NCI-H748 (cell line): ENCODE data around the gene FANCE.
A peak's percentile ranks its signal among the peaks of the same experiment; 100 is the strongest.
"Not testable (repeated sequence)": the region's sequence is repeated elsewhere in the genome, so short reads cannot be mapped to it uniquely, and the experiment has no call there.

Experiments
- DNase-seq: peaks from one replicate; lab custom pipeline; 2025; ENCODE audit not compliant: unreplicated experiment; lab: John Stamatoyannopoulos, UW

Gene FANCE

GRCh38 chr6:35496841-35497570 is 44.9 kb downstream of the FANCE start, which contains the start of gene TEAD3:
Gene TEAD3, minus strand, starts transcription at chr6:35497079.
- peak; percentile 55 for DNase-seq

- peak; percentile 61 for DNase-seq
Observed at GRCh38 chr6:35497571-35498421, 45.7 kb downstream of the FANCE start.

- no peak for DNase-seq
Observed at GRCh38 chr6:35498422-35499067, 46.4 kb downstream of the FANCE start.

GRCh38 chr6:35499372-35499771 is 47.2 kb downstream of the FANCE start:
- DNase-seq: no peak

- DNase-seq: no peak
Observed at GRCh38 chr6:35500782-35501181, 48.6 kb downstream of the FANCE start.

GRCh38 chr6:35501784-35502183 is 49.6 kb downstream of the FANCE start:
- no peak for DNase-seq

GRCh38 chr6:35503534-35503933 is 51.4 kb downstream of the FANCE start:
- no peak for DNase-seq

GRCh38 chr6:35505999-35506412 is 53.9 kb downstream of the FANCE start:
- DNase-seq: no peak

- no peak for DNase-seq
Observed at GRCh38 chr6:35506536-35506935, 54.4 kb downstream of the FANCE start.

- no peak for DNase-seq
Observed at GRCh38 chr6:35507221-35507620, 55.1 kb downstream of the FANCE start.

- no peak for DNase-seq
Observed at GRCh38 chr6:35508027-35508426, 55.9 kb downstream of the FANCE start.

GRCh38 chr6:35508542-35508941 is 56.4 kb downstream of the FANCE start:
- DNase-seq: no peak

GRCh38 chr6:35510916-35511561 is 58.9 kb downstream of the FANCE start:
- DNase-seq: no peak

GRCh38 chr6:35511562-35511941 is 59.4 kb downstream of the FANCE start:
- DNase-seq: no peak

- DNase-seq: no peak
Observed at GRCh38 chr6:35512006-35512405, 59.9 kb downstream of the FANCE start.

GRCh38 chr6:35512740-35513139 is 60.6 kb downstream of the FANCE start, which contains the start of gene TULP1:
Gene TULP1, minus strand, starts transcription at chr6:35512896. Its CDS starts 38 bp downstream, at chr6:35512858.
- no peak for DNase-seq

- no peak for DNase-seq
Observed at GRCh38 chr6:35514587-35514986, 62.4 kb downstream of the FANCE start.

- not testable (repeated sequence) for DNase-seq
Observed at GRCh38 chr6:35515939-35516338, 63.8 kb downstream of the FANCE start.
